Prostate gland (tissue), 2 donors: ENCODE results near the gene HEG1.

Source experiments
- POLR2AphosphoS5 ChIP-seq: sonication (generic); formaldehyde crosslinking; IDR thresholded peaks from one replicate; pipeline ENCODE4 v1.6.1; 2017; ENCODE audit warnings: antibody characterized with exemption
- TF ChIP-seq, protein P1 (sequence below), 4 experiments: fragments of 200-600 bp in 2 of 4; fragments of 450-650 bp in 2 of 4; sonication (generic) in 2 of 4; IDR thresholded peaks; 1 replicate in 3 of 4; 2 replicates in 1 of 4; pipeline ENCODE4 v1.5.1; 2016 to 2019; ENCODE audit warnings: antibody characterized with exemption in 4 of 4, mild to moderate bottlenecking in 2 of 4, moderate library complexity in 2 of 4

DNA sequence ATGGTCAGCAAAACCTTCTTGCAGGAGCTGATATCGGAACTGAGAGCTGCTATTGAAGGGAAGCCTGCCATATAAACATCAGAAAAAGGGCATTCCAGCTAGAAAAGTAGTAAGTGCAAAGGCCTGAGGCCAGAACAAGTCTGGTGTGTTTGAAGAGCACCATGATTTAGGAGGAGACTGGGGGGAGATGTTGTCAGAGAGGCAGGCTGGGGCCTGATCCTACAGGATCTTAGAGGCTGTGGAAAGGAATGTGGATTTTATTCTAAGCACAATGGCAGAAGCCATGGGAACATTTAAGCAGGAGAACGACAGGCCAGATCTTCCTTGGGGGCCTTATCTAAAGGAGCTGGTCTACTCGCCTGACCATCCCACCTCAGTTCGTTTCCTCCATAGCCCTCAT lies 116.1 kb downstream of the HEG1 start:
- TF ChIP-seq POLR2AphosphoS5: no peak
- TF ChIP-seq, protein P1, sequence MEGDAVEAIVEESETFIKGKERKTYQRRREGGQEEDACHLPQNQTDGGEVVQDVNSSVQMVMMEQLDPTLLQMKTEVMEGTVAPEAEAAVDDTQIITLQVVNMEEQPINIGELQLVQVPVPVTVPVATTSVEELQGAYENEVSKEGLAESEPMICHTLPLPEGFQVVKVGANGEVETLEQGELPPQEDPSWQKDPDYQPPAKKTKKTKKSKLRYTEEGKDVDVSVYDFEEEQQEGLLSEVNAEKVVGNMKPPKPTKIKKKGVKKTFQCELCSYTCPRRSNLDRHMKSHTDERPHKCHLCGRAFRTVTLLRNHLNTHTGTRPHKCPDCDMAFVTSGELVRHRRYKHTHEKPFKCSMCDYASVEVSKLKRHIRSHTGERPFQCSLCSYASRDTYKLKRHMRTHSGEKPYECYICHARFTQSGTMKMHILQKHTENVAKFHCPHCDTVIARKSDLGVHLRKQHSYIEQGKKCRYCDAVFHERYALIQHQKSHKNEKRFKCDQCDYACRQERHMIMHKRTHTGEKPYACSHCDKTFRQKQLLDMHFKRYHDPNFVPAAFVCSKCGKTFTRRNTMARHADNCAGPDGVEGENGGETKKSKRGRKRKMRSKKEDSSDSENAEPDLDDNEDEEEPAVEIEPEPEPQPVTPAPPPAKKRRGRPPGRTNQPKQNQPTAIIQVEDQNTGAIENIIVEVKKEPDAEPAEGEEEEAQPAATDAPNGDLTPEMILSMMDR (IDR thresholded peaks at IDR 0.05): no peak
